NOMO-1 treated with dmso at 0.1 percent for 144 hours (cell line): ENCODE measurements around the gene SLIT1.

ENCODE experiments used
- DNase-seq: peaks from one replicate; lab custom pipeline; 2025; ENCODE audit not compliant: unreplicated experiment; lab: John Stamatoyannopoulos, UW

The SLIT1 gene

GRCh38 chr10:97006364-97006763 lies 179.4 kb downstream of the SLIT1 start:
- DNase-seq: no peak

- no peak for DNase-seq
Measured at GRCh38 chr10:97005349-97005748, 180.4 kb downstream of the SLIT1 start.

GRCh38 chr10:97004591-97004990 lies 181.2 kb downstream of the SLIT1 start:
- DNase-seq: no peak

GRCh38 chr10:97003804-97004201 lies 182.0 kb downstream of the SLIT1 start:
- no peak for DNase-seq

- DNase-seq: no peak
Measured at GRCh38 chr10:97003151-97003803, 182.5 kb downstream of the SLIT1 start.

- no peak for DNase-seq
Measured at GRCh38 chr10:97002670-97003069, 183.1 kb downstream of the SLIT1 start.

- no peak for DNase-seq
Measured at GRCh38 chr10:97001183-97001991, 184.4 kb downstream of the SLIT1 start.

- no peak for DNase-seq
Measured at GRCh38 chr10:97000487-97001182, 185.1 kb downstream of the SLIT1 start.

GRCh38 chr10:96999987-97000386 lies 185.8 kb downstream of the SLIT1 start:
- no peak for DNase-seq

GRCh38 chr10:96999337-96999736 lies 186.4 kb downstream of the SLIT1 start:
- no peak for DNase-seq

GRCh38 chr10:96998329-96998888 lies 187.3 kb downstream of the SLIT1 start:
- no peak for DNase-seq

GRCh38 chr10:96996275-96996965 lies 189.3 kb downstream of the SLIT1 start:
- DNase-seq: no peak

- DNase-seq: no peak
Measured at GRCh38 chr10:96995851-96996250, 189.9 kb downstream of the SLIT1 start.

GRCh38 chr10:96992721-96993120 lies 193.0 kb downstream of the SLIT1 start:
- no peak for DNase-seq

- DNase-seq: no peak
Measured at GRCh38 chr10:96991313-96991841, 194.4 kb downstream of the SLIT1 start.

- no peak for DNase-seq
Measured at GRCh38 chr10:96988426-96988825, 197.3 kb downstream of the SLIT1 start.

- DNase-seq: no peak
Measured at GRCh38 chr10:96987842-96988175, 197.9 kb downstream of the SLIT1 start.

GRCh38 chr10:96987141-96987841 lies 198.5 kb downstream of the SLIT1 start:
- DNase-seq: no peak

GRCh38 chr10:96986200-96986856 lies 199.4 kb downstream of the SLIT1 start:
- no peak for DNase-seq
